ENCODE measurements around the gene CFAP221.

Gene CFAP221

DNA sequence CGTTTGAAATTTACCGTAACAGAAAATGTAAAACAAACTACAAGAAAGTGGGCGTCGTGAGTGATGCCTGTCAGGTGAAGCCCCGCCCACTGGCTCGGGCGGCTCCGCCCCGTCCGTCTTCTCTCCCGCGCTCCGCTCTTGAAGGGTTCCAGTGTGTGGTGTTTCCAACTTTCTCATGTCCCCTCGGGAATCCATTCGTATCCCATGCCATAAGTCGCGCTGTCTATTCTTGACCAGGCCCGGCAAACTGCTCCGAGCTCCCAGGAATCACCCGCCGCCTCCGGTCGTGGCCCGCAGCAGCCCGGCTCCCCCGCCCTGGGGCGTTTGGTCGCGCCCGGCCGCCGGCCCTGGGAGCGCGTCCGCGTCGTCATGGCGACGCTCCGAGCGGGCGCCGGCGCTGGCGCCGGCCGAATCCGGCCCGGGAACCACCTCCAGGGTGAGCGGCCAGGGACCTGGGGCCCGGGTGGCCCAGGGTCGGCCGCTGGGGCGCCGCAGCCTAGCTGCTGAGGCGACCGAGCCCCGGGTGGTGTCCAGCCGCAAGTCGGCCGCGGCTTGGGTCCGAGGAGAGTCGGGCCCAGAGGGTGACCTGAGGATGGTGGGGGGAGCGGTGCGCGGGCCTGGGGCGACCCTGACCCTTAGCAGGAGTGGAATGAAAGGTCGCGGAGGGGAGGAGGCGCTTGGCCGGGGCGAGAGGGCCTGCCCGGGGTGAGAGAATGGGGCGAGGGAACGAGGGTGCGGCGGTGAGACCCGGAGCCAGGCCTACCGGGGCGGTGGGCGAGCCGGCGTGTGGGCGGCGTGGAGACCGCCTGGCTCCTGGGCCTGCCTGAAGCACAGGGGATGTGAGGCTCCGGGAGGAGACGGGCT is at the start of gene CFAP221:
CFAP221 (plus strand) TSS at position 375 of the 864 bp plus-strand sequence. CDS start 1,683 bp downstream, outside the sequence.
- no peak for DNase-seq

DNA sequence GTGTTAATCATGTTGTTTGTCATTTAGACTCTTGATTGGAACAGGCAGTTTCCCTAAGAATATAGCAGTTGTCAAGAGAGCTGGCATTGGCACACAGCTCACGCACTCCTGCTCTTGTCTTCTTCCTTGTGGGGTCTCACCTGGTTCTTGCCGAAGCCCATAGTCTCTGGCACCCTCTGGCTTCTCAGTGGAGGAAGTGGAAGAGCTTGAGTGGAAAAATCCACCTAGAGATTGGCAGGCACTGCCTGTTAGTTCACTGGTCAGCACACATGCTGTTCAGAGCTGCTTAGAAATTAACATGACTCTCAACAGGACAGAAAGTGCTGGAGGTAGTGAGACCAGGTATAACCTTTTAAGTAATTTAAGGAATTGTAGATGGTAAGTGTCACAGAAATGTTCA is 48.3 kb upstream of the CFAP221 start:
- DNase-seq = no peak

DNA sequence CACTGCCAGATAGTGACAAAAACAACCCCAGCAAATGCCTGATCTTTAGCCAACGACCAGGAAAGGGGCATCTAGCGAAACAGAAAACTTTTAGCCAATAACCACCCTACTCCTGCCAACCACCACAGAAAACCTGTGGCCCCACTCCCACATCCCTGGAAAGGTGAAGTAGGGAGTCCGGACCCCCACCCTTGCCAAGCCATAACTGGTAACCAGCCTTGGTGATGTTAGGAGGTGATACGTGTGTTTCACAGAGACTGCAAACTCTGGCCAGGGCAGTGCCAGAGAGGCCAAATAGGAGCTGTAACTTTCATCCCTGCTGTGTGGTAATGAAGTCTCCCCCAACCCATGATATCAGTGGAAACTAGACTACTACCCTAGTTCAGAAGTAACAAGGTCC is 47.6 kb upstream of the CFAP221 start:
- no peak for DNase-seq

DNA sequence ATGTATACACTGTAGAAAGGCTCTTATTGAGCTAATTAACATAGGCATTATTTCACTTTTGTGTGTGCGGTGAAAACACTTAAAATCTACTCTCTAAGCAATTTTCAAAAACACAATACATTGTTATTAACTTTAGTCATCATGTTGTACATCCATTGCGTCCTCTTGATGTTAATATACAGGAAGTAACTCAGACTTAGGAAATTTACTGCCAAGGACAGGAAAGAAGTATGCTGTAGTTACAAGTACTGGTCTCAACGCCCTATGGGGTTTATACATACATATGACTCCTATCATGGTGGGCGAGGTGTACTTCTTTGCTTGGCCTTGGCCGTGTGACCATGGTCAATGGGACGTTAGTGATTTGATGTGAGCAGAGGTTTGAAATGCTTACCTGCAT is 35.5 kb upstream of the CFAP221 start:
- no peak for DNase-seq

DNA sequence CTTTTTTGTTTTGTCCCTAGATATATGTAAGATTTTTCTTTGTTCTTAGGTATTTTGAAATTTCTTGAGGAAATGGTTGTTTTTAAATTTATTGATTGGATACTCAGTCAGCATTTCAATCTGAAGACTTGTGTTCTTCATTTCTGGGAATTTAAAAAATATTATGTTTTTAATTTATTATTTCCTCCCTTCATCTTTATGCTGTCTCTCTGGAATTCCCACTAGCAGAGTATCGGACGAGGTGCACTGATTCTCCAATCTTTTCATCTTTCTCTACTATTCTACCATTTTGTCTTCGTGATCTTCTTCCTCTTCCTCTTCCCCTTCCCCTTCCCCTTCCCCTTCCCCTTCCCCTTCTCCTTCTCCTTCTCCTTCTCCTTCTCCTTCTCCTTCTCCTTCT is 32.3 kb upstream of the CFAP221 start:
- no peak for DNase-seq

DNA sequence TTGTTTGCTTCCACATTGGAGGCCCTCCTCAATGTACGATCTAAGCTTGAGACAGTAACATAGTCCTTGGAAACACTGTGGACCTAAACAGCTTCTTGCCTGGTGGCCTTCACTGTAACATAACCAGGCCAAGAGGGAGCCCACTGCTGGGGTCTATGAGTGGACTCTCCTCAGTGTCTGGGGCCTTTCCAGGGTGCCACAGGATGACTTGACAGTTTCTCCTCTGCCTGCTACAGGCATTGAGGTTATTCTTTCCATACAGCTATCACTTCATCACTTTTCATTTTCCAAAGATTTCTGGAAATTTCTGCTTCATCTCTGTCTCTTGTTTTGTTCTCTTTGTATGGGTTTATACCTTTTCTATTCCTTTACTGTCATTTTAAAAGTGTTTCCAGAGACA is 31.3 kb upstream of the CFAP221 start:
- no peak for DNase-seq

DNA sequence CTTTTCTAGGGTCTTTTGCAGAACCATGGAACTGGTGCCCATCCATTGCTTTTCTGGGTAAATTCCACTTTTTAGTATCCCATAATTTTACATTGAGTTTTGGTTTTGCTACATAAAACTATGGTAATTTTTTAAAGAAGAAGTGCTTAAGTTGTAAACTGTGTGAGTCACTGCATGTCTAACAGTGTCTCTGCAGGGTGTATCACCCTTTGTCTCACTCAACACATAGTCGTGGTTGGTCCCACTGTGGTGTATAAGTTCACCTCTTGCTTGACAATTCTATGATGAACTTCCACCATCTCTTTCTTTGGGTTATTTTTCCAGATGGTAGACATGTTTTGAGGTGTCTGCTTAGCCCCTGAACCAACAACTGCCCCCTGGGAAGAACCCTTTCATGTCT is 30.4 kb upstream of the CFAP221 start:
- no peak for DNase-seq

DNA sequence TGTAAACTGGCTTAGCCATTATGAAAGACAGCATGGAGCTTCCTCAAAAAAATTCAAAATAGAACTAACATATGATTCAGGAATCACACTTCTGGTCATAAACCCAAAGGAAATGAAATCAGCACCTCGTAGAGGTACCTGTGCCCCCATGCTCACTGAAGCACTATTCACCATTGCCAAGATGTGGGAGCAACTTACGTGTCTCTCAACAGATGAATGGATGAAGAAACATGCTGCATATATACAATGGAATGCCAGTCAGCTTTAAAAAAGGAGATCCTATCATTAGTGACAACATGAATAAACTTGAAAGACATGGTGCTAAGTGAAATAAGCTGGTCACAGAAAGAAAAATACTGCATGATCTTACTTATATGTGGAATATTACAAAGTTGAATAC is 28.1 kb upstream of the CFAP221 start:
- DNase-seq = no peak

DNA sequence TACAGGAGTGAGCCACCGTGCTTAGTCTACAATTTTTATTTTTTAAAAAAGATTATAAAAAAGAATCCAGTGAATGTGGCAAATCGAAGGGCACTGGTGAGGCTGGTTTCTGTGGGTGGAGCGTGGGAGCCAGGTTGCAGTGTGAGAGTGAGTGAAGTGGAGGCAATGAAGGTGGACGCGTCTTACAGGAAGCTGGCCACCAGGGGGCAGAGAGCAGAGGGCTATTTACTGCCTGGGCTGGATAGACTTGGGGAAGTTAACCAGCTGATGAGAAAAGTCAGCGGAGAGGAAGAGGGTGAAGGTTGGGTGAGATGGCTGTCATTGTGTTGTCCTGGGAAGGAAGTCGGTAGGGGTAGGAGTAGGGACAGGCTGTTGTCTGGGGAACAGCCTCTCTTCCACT is 26.8 kb upstream of the CFAP221 start:
- peak; percentile 5 for DNase-seq

DNA sequence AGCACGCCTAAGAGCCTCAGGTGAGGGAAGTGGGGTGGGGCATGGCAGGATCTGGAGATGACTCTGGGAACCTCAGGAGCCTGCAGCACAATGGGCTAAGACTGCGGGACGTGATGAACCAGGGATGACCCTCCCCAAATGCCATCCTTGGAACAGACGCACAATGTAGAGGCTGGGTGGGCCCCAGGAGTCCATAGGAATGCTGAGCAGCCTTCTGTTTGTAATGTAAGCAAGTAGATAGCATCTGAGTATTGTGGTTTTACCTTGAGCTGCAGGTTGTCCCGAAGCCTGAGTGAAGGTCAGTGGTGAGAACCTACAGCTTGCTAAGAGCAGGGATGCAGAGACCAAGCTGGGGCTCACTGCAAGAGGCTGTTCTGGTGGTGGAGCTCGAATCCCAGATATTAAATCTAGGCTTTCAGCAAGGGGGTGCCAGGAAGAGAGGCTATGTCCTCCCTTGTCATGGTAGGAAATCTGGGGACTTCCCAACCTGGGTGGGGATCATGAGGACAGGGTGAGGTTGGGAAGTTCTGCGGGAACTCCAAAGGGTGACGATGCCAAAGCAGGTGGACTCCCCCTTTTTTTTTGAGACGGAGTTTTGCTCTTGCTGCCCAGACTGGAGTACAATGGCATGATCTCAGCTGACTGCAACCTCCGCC is 25.7 kb upstream of the CFAP221 start:
- DNase-seq = no peak

DNA sequence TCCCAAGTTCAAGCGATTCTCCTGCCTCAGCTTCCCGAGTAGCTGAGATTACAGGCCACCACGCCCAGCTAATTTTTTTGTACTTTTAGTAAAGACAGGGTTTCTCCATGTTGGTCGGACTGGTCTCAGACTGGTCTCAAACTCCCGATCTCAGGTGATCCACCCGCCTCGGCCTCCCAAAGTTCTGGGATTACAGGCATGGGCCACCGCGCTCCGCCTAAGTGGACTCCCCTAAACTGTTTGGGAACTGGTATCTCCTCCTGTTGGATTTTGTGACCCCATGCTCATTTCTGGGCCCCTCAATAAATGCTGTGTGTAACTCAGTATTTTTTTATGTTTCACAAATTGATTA is 25.2 kb upstream of the CFAP221 start:
- no peak for DNase-seq

DNA sequence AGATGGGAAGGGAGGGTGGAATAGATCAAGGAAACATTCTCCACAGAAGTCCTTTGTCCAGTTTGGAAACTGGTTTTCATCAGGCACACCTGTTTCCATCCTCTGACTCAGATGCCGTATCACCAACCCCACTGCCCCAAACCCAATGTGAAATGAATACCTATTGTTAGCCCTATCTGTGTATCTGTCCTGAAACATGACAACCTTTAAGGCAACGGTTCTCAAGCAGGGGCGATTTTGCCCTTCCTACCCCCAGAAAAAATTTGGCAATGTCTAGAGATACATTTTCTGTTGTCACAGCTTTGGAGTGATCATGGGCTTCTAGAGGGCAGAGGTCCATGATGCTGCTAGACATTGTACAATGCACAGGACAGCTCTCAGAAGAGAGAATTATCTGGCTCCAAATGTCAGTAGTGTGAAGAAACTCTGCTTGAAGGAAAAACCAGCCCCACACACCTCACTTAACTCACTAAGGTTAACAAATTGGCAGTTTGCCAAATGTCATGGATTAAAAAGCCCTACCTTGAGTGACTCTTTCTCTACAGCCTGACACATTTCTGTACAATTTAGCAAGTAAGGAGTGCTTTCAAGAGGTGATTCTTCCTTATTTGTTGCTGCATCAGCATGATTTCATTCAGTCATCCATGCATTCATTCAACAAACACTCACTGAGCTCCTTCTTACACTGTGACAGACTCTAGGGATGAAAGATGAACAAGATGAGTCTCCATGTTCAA is 23.4 kb upstream of the CFAP221 start:
- DNase-seq = no peak

DNA sequence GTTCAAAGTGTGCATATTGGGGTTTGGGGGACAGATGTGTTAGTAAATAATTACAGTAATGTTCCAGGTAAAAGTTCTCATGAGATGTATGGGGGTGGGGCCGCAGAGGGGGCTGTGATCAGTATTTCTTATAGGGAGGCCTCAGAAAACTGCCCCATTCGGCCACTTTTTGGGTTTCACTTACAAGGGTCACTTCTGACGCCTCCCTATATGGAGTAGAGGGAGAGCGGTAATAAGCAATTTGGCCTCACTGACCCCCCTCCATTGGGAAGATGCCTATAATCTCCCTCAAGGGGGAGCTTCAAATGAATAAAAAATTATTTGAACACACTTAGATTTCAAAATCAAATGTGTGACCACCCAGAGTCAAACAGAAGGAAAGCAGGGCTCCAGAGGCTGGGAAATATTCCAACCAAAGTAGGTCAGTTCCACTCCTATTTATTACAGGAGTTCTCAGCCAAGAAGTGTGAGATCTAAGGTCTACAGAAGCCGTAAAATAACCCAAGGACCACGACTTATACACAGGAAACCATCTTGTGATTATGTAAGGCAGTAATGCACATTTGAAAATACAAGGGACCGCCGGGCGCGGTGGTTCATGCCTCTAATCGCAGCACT is 22.7 kb upstream of the CFAP221 start:
- DNase-seq = no peak

DNA sequence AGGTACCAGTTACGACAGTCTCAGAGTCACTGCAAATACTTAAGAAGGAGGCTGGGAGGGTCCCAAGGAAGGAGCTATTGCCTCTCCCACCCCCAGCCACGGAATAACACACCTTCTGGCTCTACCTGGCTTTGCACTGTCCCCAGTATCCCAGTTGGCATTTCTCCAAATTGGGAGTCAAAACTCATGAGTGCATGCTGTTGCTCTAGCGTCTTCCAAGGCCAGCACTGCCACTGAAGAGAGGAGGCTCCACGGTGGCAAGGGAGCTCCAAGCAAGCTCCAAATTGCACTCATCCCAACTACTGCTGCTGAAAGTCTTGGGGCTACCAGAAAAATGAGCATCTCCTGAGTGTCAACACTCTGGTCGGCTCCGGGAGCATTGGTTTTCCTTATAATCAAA is 21.6 kb upstream of the CFAP221 start:
- DNase-seq = no peak

DNA sequence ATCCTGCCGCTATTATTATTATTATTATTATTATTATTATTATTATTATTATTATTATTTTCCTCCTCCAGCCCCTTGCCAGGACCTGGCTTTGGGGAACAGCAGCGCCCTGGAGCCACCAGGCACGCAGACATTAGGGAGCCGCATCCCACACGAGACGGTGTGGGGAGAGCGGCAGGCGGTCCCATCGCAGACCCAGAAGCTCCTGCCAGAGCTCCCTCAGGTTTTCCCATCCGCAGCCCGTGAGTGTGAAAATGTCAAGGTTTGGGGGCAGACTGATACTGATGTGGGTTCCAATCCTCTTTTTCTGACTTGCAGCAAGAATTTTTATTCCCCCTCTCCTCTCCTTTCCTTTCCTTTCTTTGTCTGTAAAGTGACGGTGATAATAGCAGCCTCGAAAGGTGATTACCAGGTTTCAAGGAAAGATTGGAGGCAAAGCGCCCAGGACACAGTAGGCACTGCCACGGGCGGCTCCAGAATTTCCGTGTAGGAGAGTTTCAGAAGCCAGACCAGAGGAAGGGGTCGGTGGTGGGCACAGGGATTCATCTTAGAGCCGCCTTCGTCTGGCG is 20.8 kb upstream of the CFAP221 start:
- DNase-seq = no peak

DNA sequence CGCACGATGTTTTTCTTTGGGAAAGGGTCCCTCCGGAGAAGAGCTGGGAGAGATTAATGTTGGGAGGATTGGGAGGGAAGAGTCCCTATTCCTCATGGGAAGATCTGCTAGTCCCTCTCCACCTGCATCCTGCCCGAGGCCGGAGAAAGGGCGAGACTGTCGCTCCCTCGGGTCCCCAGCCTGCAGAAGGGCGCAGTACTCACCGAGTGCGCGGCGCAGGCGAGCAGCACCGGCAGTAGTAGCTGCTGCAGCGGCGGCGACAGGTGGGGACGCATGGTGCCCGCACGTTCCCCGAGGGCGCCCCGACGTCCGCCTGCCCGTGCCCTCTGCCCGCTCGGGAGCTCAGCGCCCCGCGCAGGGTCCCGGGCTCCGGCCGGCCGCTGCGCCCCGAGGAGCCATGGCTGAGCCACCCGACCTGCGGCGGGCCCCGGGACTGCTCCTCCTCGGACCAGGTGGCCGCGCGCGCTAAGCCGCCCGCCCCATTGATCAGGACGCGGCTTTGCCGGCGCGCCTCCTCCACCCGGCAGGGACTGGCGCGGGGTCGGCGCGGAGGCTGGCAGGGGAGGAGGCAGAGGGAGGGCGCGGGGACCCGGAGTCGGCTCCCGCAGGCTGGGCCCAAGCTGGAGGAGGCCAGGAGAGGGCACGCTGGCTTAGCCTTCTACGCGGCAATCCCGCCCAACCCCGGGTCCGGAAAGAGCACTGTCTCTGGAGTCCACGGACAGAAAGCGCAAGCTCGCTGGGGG is 20.1 kb upstream of the CFAP221 start, which contains the start of gene SCTR:
SCTR (minus strand) TSS at position 532 of the 743 bp plus-strand sequence; CDS start at position 275, 257 bp downstream.
- DNase-seq = no peak

DNA sequence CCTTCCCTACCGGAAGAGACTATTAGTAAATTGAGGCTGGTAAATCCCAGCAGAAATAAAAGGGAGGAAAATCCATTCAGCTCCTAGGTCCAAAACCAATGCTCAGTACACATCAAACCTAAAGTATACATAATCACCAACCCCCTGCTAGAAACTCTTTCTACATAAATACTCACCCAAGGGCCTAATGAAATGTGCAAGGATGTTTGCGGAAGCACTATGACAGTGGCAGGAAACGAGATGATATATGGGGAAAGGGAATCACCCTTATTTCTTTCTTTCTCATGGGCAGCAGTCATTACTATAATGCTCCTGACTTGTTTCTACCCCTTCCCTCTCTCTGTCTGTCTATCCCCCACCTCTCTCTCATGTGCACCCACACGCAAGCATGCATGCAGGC is 18.6 kb upstream of the CFAP221 start:
- DNase-seq = no peak

DNA sequence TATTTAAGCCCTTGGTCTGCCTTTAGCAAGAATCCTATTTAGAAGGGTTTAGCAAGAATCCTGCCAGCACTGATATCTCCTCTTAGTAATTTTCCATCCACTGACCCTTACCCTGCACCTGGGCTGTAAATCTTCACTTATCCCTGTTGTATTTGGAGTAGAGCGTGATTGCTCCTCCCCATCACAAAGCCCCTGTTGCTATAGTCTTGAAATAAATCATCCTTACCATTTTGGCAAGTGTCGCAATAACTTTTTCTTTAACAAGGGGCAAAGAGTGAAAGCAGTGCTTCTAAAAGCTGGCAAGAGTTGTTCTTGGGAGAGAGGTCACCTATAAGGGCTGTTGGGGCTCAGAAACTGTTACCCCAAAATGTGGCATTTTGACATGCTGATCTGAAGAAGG is 16.2 kb upstream of the CFAP221 start:
- no peak for DNase-seq

DNA sequence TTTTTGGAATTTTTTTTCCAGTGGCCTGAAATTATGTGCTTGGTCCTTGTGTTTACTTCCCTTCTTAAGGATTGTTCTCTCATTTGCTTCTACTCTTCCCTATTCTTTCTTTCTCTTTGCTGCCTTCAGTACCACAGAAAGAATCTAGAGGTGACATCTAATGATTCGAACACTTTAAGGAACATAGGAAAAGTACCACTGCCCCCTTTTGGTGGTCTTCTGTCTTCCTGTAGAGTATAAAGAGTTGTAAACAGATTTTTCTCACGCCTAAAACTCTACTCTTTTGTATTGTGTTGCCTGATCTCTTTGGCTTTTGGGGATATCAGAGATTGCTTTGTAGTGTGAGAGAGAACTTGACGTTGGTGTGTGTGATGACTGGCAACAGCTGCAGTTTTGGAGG is 13.0 kb upstream of the CFAP221 start:
- DNase-seq = no peak

DNA sequence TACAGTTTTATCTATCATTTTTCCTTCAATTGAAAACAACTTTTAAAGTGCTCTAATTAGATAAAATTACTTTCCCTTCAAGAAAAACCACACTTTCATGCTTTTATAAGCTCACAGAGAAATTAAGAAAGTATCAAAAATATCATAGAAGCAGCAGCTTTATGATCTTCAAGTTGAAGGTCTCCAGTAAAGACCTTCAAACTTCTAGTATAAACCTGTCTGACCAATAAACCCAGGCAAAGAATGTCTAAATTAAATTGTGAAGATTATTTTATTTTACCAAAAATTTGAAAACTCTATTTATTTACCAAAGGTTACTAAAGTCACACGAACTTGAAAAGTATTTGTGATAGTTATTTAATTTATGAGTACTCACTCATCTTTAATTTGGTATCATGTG is 10.7 kb upstream of the CFAP221 start:
- DNase-seq = no peak

DNA sequence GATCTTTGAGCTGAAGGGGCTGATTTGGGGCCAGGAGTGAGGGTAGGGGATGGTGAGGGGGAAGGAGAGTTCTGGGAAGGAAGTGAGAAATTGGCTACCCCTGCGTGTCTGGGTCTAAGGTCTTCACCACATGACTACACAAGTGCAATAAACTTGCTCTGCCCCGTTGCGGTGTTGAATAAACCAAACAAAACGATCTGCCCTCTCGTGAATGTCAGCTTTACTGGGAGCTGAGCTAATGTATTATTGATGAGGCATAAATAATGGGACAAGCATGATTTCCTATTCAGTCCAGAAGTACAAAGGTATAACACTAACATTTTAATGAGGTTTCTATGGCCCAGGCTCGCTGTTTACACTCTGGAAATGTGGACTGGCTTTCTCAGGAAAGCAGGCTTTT is 8.0 kb upstream of the CFAP221 start:
- DNase-seq = no peak

DNA sequence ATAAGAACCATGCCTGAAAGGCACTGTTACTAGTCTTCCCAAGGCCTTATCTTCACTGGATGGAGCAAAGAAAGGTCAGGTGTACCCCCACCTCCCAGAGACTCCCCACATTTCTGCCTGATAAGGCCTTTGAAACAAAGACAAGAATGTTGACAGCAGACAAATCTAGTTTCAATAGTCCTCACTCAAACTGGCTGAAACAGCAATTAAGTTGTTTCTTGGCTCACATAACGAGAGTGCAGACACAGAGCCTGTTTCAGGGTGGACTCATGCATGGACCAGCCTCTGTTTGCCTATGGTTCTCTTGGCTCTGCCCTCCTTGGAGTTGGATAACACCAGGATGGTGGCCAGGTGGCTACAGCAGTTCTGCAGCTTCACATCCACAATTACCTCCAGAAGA is 7.5 kb upstream of the CFAP221 start:
- no peak for DNase-seq
